ENCODE results near the gene PDE8A.
"Not testable (repeated sequence)": the region's sequence is repeated elsewhere in the genome, so short reads cannot be mapped to it uniquely, and the experiment has no call there.

Gene PDE8A

DNA sequence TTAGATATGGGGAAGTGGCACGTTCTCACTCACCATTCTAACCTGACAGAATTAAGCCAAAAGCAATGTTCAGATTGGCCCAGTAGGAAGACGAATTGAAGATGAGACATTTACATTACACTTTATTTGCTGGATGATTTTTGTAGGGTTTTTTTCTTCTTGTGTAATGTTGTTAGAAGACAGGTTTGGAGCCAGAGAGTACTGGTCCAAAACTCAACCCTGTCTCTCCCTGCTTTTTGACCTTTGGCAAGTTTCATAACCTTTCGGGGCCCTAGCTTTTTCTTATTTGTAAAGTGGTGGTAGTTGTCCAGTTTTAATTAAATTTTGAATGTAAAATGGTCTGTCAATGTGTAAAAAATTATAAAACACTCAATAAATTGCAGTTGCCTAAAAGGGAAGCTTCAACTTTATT, 29.5 kb downstream of the PDE8A start:
- DNase-seq (ENCODE audit: low read depth), result no peak

DNA sequence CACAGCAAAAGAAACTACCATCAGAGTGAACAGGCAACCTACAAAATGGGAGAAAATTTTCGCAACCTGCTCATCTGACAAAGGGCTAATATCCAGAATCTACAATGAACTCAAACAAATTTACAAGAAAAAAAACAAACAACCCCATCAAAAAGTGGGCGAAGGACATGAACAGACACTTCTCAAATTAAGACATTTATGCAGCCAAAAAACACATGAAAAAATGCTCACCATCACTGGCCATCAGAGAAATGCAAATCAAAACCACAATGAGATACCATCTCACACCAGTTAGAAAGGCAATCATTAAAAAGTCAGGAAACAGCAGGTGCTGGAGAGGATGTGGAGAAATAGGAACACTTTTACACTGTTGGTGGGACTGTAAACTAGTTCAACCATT, 30.1 kb downstream of the PDE8A start:
- not testable (repeated sequence) for DNase-seq (ENCODE audit: low read depth)

DNA sequence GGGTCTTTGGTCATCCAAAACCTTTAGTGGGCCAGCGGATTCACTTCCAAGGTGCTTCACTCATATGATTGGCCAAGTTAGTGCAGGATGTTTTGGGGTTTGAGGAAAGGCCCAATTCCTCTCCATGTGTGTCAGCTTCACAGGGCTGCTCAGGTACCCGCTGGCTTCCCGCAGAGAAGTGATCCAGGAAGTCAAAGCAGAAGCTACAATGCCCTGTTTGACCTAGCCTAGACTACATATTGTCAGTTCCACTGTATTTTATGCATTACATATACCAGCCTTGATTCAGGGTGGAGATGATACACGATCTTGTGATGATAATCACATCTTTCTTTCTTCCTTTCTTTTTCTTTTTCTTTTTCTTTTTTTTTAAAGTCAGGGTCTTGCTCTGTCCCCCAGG, 32.1 kb downstream of the PDE8A start:
- no peak for DNase-seq (ENCODE audit: low read depth)

DNA sequence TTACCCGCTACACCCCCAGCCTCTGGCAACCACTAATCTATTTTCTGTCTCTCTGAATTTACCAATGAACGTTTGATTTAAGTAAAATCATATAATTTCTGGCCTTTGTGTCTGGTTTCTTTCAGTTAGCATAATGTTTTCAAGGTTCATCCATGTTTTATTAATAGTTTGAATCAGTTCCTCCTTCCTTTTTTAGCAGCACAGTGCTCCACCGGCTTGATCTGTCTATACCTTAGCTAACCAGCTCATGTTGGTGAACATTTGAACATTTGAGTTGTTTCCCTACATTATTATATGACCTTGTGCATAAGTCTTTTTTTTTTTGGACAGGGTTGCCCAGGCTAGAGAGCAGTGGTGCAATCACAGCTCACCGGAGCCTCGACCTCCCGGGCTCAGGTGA, 33.3 kb downstream of the PDE8A start:
- DNase-seq (ENCODE audit: low read depth), result no peak

DNA sequence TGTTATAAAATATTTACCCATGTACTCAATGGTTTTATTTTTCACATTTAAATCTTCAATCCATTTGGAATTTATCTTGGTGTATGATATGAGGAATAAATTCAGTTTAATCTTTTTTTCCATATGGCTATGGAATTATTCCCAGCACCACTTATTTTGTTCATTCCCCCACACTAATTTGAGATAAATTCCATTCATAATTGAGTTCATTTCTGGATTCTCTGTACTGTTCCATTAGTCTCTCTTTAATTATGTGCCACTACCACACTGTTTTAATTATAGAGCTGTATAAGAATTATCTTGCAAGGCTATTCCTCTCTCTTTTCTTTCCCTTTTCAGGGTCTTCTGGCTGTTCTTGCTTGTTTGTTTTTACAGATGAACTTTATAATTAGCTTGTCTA, 34.6 kb downstream of the PDE8A start:
- DNase-seq (ENCODE audit: low read depth), result no peak

DNA sequence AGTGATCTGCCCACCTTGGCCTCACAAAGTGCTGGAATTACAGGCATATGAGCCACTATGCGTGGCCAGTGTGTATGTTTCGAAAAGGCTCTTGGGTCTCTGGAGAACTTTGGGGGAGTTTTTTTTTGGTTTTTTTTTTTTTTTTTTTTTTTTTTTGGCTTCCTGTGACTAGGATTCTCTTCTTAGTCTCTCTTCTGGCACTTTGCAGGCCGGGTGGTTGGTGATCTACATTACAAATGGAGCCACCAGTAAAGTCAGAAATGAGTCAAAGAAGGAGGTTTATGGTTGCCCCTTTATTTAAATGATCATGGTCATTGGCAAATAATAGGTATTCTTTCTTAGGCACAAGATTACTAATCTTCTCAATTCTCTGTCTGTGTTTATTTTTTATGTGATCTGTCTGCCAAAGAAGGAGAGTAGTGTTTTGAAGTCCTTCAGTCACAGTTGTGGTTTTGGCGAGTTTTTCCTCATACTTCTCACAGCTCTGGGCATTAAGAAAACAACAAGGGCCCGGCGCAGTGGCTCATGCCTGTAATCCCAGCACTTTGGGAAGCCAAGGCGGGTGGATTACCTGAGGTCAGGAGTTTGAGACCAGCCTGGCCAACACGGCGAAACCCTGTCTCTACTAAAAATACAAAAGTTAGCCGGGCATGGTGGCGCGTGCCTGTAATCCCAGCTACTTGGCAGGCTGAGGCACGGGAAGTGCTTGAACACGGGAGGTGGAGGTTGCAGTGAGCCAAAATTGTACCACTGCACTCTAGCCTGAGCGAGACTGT, 38.3 kb downstream of the PDE8A start:
- no peak for DNase-seq (ENCODE audit: low read depth)

DNA sequence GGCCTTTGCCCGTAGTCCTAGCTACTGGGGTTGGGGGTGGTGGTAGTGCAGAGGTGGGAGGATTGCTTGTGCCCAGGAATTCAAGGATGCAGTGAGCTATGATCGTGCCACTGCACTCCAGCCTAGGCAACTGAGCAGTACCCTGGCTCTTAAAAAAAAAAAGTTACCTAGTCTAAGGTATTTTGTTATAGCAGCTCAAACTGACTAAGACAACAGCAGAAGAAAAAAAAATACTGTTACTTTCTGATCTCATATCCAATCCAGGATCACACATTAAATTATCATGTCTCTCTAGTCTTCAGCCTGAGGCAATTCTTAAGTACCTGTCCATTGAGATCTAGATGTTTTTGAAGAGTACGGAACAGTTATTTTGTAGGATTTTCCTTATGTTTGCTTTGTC, 39.8 kb downstream of the PDE8A start:
- no peak for DNase-seq (ENCODE audit: low read depth)

DNA sequence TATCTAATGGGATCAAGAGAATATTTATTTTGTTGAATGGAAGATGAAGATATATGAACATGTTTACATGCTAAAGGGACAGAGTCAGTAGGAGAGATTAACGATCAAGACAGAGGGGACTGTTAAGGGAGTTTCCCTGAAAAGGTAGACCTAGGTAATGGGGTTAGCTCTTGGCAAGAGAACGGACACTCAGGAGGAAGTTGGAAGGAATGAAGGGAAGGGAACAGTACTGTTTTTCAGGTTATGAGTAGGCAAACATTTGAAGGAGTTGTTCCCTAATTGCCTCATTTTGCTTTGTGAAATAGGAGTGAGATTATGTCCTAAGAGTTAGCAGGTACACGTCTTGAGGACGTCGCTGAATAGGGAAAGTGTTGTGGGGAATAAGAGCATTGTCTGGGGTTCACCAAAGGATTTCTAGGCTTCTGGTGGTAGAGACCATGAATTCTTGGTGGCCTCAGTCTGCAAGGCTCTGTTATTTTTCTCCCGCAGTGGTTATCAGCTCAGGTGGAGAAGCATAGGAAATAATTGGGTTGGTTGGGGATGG, 41.3 kb downstream of the PDE8A start:
- DNase-seq (ENCODE audit: low read depth), result no peak

DNA sequence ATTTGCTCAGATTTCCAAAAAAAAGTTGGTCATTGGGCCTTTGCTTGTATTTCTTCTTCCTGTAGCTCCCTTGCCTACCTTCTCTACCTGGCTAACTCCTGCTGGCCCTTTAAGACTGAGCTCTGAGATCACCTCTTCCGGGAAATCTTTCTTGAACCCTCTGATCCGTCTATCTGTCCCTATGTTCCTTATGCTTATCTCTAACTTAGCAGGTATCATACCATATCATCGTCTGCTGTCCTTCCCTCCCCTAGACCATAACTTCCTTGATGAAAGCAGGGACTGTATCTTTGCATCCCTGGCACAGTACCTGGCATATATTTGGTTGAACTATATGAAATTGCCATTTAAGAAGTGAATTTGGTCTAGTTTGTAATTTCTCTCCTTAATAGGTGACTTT, 42.3 kb downstream of the PDE8A start:
- no peak for DNase-seq (ENCODE audit: low read depth)

DNA sequence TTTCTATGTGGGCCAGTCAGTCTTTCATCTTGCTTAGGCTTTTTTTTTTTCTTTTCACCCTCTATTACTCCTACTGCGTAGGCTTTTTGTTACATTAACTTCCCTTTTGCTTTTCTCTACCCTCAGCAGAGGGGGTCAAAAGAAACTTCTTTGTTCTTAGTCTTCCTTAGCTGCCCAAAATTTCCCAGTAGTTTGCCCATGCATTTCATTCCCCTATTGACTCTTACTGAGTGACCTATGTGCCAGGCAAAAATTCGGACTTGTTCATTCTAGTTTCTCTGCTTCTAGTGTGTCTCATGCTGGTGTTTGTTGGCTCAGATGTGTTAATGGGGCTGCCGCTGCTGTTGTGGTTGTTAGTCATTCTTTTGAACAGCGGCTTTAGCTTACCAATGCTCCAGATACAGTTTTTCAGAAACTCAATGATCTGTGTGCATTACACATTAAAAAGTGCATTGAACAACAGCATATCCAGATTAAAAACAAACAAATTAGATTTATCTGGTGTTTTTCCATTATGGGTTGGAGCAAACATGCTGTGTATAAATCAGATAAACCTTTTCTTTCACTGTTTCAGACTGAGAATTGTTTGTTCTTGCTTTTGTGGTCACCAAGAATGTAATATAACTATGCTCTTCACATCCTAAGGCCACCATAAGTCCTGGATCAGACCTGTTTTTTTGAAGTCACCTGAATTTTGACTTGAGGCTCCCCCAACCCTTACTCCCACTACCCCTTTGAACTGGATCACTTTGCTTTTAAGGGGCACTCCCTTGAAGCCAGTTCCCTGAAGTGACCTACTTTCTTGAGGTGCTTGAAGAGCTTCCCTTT, 43.1 kb downstream of the PDE8A start:
- DNase-seq (ENCODE audit: low read depth), result peak; percentile 32

DNA sequence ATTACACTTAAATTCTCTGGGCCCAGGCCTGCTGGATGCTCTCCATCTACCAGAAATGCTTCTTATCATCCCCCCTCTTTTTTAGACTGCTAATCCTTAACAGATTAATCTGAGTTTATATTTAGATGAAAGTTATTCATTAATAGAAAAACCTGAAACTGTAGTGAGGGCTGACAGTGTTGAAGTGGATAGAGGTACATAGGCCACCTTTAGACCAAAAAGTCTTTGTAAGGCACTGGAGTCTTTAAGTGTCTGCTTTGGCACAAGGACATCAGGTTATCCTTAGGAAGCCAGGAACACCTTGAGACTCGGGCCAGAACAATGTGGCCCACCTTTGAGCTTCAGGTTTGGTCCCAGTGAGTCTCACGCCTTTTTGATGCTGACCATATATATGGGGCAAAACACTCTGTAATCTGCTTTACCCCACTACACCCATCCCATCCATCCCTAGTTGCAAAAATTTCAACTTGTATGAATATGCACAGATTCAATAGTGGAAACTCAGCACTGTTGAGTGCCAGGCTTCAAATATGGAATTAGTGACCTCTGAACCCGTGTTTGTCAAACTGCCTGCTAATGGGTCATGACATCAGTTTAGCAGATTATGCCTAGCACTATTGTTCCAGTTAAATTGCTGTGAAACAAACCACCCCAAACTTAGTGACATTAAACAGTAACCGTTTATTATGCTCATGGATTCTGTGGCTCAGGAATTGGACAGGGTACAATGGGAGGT, 44.0 kb downstream of the PDE8A start:
- no peak for DNase-seq (ENCODE audit: low read depth)

DNA sequence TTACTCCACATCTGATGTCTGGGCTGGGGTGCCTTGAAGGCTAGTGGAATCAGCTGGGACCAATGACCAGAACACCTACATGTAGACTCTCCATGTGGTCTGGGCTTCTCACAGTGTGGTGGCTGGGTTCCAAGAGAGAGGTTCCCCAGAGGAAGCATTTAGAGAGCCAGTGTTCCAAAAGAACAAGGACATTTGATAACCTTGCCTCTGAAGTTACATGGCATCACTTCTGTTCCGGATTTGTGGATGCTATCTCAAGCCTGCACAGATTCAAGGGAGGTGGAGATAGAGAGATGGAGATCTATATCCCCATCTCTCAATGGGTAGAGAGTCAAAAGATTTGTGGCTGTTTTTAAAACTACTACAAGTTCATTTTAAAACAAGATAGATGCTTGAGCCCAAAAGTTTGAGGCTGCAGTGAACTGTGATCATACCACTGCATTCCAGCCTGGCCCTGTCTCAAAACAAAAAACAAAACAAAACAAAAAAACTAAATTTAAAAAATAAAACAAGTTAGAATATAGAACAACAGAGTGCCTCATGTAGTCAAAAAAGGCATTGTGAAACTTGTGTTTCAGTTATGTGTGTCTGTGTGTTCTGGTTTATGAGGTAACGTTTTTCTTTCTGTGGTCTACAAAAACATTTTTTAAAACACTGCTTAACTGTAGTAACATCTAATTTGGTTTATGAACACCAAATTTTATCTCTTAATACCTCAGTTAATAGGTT, 44.8 kb downstream of the PDE8A start:
- no peak for DNase-seq (ENCODE audit: low read depth)

DNA sequence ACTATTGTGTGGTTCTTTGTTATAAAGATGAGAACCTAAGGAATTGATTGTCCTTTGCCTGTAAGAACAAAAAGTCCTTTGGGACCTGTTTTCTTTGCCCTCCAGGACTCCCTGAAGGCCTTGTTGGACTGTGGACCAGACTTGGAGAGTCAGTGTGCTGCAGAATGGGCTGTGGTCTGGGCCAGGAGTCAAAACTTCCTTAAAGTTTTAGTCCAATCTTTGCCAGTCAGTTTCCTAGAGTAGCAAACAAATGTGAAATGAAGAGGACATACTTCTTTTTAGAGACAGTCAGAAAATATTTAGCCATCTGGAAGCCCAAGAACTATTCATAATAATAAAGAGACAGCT, 45.4 kb downstream of the PDE8A start:
- no peak for DNase-seq (ENCODE audit: low read depth)

DNA sequence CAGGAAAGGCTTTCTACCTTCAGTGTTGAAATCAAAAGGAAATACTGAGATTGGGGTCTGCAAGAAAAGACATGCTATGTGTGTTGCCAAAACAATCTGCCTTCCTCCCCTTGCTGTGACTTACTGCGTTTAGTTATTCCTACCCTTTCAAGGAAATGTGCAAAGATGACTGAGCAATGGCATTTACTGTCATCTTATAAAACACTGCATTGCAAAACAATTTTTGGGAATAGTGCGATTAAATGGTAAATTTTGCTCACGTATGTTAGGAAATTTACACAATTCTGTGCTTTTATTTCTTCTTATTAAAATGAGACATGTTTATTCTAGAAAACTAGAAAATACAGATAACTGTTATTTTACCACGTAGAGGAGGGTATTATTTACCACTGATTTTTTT, 45.8 kb downstream of the PDE8A start:
- DNase-seq (ENCODE audit: low read depth), result no peak

DNA sequence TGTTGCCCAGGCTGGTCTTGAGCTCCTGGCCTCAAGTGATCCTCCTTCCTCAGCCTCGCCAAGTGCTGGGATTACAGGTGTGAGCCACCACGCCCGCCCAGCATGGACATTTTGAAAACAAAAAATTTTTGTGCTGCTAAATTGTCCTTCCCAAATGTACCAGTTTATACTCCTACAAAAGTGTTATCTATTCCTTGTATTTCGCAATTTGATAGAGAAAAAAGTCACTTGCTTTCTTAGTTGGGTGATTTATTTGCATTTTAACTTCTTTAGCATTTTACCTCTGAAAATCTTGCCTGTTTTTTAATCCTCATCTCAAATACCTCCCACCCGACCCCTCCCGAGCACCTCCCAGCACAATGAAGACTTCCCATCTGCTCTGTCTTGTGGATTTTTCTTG, 46.8 kb downstream of the PDE8A start:
- DNase-seq (ENCODE audit: low read depth), result no peak

DNA sequence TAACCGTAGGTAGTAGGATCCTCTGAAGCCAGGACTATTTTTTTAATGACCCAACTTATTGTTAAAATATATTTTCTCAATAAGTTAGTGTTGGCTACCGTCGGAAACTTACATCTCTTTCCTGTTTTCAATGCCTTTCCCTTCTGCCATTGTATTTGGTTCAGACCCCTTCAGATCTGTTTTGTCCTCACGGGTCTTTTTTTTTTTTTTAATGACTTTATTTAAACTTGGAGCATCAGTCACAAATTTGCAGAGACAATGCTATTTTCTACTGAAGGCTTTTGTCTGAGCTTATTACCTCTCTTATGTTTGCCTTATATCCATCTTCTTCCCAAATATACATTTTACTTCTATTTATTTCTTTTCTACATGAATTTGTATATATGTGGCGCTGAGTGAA, 47.6 kb downstream of the PDE8A start:
- DNase-seq (ENCODE audit: low read depth), result no peak

DNA sequence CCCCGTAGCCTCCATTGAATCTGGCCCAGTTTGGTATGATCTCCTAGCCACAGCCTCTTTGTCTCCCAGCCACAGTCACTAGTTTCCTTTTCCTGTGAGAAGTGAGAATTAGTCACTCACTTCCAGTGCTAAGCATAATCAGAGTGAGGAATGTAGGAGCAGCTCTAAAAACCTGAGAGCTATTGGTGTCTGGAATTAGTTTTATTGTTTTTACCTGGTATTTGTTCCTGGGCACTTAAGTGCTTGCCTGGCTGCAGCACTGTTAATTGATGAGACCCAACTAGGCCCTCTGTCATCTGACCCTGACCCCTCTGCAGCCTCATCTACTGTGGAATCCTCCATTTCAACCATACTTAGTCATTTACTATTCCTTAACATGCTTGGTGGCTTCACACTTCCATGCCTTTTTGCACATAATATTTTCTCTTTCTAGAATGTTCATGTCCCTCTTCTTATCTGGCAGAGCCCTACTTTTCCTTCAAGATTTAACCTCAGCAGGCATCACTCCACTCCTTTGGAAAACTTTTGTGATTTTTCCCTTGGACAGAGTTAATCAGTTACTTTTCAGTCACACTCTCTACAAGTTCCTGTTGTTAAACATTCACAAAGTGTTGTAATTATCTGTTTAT, 48.8 kb downstream of the PDE8A start:
- DNase-seq (ENCODE audit: low read depth), result no peak

DNA sequence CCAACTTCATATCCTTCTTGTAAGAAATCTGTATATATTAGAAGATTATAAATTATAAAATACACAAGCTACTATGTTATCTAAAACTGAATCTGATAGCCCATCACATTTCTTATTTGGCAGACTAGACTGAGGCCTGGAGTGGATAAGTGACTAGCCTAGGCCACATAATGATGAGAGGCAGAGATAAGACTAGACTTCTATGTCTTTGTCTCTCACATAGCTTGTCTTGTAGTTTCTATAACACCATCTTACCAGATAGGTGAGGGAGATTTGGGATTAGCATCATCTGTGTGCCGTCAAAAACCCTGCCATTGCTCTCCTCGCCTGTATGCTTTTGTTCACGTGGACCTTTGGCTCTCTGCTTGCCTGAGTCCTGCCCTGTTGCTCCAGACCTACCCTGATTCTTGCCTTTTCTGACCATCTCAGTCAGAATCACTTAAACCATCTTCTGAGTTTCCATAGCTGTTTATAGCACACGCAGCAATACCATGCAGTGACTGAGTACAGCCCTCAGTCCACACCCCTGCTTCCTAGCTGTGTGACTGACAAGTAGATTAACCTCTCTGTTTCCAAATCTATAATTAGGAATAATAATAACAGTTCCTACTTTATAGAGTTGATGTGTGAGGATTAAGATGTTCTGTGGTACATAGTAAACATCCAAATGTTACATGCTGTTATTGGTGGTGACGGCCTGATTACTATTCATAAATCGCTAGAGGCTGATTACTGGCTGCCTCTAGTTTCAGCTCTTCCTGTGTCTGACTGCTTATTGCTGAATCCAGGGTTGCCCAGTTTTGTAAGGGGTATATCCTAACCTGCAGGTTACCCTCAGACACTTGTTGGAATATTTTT, 49.7 kb downstream of the PDE8A start:
- DNase-seq (ENCODE audit: low read depth), result no peak

DNA sequence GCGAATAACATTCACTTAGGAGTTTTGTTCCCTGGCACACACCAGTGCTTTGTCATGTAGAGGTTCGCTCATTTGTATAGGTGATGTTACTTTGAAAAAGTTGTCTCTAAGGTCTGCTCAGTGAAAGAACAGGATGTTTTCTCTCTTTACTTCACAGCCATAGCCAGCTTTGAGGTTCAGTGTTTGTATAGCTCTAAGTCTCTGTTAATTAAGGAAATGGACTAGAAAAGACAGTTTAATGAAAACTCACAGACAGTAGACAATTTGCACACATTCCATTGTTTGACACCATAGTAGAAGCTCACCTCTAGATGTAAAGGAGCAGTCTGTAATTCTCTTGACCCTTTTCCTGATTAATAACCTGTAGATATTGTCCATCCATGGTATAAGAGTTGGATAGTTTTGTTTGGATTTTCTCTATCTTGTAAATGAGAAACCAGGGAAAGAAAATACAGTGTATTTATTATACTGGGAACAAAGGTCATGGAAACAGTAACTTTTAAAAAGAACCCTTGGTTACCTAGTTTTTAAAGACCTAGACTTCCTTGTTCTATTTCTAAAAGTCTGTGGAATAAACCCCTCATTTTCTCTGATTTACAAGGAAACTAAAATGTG, 50.4 kb downstream of the PDE8A start:
- DNase-seq (ENCODE audit: low read depth), result no peak

DNA sequence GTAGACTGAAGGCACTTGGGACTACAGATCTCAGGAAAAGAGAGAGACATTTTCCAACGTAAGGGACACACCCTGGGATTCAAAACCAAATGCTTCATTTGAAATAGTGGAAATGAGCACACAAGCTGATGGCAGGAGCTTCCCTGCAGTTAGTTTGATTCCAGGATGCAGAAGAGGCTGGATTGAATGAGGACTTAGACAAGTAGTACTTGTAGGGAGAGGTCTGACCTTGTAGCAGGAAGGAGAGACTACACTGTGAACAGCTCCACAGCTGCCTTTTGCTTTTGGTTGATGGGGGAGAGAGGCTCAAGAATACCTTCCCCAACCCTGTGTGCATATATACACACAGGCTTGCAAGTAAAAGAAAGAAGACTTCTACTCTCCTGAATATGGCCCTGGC, 51.5 kb downstream of the PDE8A start:
- DNase-seq (ENCODE audit: low read depth), result no peak
